C4-2B (cell line): ENCODE results near the gene SH3RF2.
"Not testable (repeated sequence)": the region's sequence is repeated elsewhere in the genome, so short reads cannot be mapped to it uniquely, and the experiment has no call there.

Experiments
- H3K27ac ChIP-seq: fragments of 450-650 bp; 2 replicates; pipeline ENCODE4 v1.5.1; 2017
- CTCF ChIP-seq: fragments of 450-650 bp; conservative IDR thresholded peaks from 2 replicates; pipeline ENCODE4 v1.5.1; 2017; ENCODE audit warnings: mild to moderate bottlenecking
- ZFX ChIP-seq: fragments of 450-650 bp; IDR thresholded peaks from 2 replicates; pipeline ENCODE4 v1.6.1; 2017

SH3RF2 gene

GRCh38 chr5:145960166-145960565, 23.8 kb downstream of the SH3RF2 start:
- no peak for TF ChIP-seq ZFX
- TF ChIP-seq CTCF: no peak
- H3K27ac ChIP-seq: no peak overlapping the region

- TF ChIP-seq ZFX (no peak), CTCF (no peak)
Observed at GRCh38 chr5:145960848-145961600, 24.6 kb downstream of the SH3RF2 start.

GRCh38 chr5:145962001-145962400, 25.6 kb downstream of the SH3RF2 start:
- no peak for TF ChIP-seq CTCF
- no peak for TF ChIP-seq ZFX
- no peak overlapping the region for H3K27ac ChIP-seq

More at GRCh38 chr5:145960848-145961600, 24.6 kb downstream of the SH3RF2 start:
- no peak overlapping the region for H3K27ac ChIP-seq

- not testable (repeated sequence) for H3K27ac ChIP-seq
Observed at GRCh38 chr5:145964008-145964407, 27.6 kb downstream of the SH3RF2 start.

GRCh38 chr5:145965804-145966203, 29.4 kb downstream of the SH3RF2 start:
- H3K27ac ChIP-seq: no peak overlapping the region
- no peak for TF ChIP-seq CTCF
- TF ChIP-seq ZFX: no peak

- TF ChIP-seq ZFX: no peak
- TF ChIP-seq CTCF: no peak
- no peak overlapping the region for H3K27ac ChIP-seq
Observed at GRCh38 chr5:145967296-145967695, 30.9 kb downstream of the SH3RF2 start.

- no peak overlapping the region for H3K27ac ChIP-seq
- TF ChIP-seq ZFX (no peak), CTCF (no peak)
Observed at GRCh38 chr5:145968970-145969713, 32.8 kb downstream of the SH3RF2 start.
